Anterior cingulate cortex (tissue), 58 donors: Measurements from ENCODE around the gene NOL3.

ENCODE experiments used
- DNase-seq, 58 donors: peaks; one replicate each; lab custom pipeline; 2025; lab: John Stamatoyannopoulos, UW

Gene NOL3

DNA sequence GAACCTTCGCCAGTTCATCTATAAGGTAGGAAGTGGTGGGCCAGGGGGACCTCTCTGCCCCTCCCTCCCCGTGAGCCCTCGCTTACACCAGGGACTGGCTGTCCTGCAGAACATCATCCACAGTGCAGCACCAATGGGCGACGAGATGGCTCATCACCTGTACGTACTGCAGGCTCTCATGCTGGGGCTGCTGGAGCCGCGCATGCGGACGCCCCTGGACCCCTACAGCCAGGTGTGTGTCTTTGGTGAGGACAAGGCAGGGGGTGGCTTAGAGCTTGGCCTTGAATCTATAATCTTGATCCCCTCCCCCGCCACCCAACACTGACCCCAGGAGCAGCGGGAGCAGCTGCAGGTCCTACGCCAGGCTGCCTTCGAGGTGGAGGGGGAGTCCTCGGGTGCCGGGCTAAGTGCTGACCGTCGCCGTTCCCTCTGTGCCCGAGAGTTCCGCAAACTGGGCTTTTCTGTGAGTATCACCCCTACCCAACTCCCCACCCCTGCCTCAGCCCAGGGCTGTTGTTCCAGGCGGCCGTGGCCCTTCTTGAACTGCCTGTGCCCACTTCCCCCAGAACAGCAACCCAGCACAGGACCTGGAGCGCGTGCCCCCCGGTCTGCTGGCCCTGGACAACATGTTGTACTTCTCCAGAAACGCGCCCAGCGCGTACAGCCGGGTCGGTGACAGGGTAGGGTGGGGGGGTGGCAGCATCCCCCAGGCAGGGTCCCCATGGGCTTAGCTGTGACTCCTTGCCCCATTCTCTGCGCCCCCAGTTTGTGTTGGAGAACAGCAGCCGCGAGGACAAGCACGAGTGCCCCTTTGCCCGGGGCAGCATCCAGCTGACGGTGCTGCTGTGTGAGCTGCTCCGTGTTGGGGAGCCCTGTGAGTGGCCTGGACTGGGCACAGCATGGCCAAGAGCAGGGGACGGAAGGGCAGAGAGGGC lies 31.3 kb downstream of the NOL3 start:
- no peak for DNase-seq

GRCh38 chr16:67202426-67202825 lies 32.1 kb downstream of the NOL3 start:
- DNase-seq = no peak

- no peak for DNase-seq
These were observed 32.7 kb downstream of the NOL3 start for GRCh38 chr16:67202956-67203493.

- DNase-seq = no peak
These were observed 33.7 kb downstream of the NOL3 start for GRCh38 chr16:67204076-67204475.

- no peak for DNase-seq
These were observed 35.9 kb downstream of the NOL3 start for GRCh38 chr16:67206129-67206837.

DNA sequence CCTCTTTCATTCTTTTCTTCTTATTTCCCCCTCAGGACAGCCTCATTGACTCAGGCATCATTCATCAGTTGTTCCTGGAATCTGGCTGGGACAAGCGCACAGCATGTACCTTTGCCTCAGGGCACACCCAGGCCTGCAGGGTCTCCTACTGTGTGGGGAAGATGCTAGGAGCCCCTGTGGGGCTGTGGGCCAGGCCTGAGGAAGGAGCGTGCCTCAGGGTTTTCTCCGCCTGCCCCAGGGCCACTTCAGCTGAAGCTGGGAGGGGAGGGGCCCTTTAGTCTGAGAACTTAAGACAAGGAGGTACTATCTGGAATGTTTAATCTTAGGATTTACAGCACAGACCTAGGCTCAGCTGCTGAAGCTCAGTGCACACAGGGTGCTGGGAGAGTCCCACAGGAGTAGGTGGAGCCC lies 36.5 kb downstream of the NOL3 start:
- no peak for DNase-seq

GRCh38 chr16:67207249-67208091 lies 37.1 kb downstream of the NOL3 start:
- no peak for DNase-seq

- no peak for DNase-seq
These were observed 38.0 kb downstream of the NOL3 start for GRCh38 chr16:67208154-67208896.

DNA sequence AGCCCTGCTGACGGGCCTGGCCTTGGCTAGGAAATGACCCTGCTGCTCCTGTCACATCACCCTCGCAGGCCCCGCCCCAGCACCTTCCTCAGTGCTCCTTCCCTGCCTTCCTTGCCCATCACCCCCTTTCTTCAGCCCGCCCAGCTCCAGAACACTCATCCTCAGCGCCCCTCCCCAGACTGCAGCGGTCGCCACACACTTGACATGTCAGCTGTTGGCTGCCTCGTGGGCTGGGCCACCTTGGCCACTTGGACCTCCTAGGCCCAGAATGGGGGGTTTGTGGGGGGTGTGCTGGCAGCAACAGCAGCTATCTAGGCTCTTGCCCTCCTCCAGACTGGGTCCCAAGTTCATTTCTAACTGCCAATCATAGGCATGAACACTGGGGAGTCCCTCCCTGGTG lies 39.2 kb downstream of the NOL3 start:
- no peak for DNase-seq

DNA sequence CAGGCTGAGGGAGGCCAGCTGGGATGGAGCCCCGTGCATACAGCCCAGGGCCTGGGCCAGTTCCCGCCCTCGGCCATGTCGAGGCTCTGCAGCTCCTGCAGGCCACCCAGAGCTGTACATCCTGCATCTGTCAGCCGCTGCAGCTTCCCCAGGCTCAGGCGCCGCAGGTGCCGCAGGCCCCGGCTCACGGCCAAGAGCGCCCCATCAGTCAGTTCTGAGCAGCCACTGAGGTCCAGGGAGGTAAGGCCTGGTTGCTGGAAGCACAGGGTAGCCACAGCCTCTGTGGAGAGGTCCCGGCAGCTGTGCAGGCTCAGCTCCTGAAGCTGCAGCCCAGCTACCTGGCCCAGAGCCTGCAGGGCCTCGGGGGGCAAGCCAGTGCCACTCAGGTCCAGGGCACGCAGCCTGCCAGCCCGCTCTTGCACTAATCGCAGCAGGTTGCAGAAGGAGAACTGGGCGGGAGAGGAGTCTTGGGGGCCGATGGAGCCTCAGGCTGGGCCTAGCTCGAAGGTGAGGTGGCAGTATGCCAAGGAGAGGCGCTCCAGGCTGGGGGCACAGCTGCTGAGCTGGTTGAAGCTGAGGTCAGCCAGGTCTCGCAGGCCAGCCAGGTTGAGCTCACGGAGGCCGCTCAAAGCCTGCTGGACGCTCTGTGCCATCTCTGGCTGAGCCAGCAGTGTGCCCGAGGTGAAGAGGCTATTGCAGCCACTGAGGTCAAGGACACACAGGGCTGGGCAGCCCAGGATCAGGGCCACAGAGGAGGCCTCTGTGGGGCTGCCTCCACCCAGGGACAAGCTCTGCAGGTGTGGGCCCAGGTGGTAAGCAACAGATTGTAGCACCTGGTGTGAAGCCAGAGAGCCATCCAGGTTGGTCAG lies 40.0 kb downstream of the NOL3 start:
- no peak for DNase-seq

DNA sequence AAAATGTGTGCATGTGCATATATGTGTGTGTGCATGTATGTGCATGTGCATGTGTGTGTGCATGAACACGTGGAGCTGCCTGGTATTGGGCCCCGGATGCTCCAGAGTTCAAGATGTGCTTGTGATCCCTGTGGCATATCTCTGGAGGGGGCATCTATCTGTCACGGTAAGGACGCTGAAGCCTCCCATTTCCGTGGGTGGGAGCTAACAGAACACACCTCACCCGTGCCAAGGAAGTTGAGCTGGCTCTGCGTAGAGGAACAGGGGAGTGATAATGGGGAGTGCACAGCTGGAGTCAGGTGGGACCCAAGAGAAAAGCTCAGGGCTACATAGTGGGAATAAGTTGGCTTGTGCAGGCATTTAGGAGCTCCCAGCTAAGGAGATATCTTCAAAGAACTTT lies 41.3 kb downstream of the NOL3 start:
- no peak for DNase-seq

DNA sequence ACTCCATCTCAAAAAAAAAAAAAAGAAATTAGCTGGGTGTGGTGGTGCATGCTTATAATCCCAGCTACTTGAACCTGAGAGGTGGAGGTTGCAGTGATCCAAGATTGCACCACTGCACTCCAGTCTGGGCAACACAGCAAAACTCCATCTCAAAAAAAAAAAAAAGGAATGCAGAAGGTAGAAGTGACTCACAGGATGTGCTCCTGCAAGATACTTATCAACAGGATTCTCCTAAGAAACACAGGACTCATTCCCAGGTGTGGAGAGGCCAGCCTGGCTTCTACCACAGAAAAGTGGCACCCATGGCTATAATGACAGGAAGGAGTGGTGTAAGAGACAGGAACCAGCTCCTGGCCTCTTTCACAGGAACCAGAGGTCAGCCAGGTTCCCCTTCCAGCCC lies 42.4 kb downstream of the NOL3 start:
- no peak for DNase-seq

DNA sequence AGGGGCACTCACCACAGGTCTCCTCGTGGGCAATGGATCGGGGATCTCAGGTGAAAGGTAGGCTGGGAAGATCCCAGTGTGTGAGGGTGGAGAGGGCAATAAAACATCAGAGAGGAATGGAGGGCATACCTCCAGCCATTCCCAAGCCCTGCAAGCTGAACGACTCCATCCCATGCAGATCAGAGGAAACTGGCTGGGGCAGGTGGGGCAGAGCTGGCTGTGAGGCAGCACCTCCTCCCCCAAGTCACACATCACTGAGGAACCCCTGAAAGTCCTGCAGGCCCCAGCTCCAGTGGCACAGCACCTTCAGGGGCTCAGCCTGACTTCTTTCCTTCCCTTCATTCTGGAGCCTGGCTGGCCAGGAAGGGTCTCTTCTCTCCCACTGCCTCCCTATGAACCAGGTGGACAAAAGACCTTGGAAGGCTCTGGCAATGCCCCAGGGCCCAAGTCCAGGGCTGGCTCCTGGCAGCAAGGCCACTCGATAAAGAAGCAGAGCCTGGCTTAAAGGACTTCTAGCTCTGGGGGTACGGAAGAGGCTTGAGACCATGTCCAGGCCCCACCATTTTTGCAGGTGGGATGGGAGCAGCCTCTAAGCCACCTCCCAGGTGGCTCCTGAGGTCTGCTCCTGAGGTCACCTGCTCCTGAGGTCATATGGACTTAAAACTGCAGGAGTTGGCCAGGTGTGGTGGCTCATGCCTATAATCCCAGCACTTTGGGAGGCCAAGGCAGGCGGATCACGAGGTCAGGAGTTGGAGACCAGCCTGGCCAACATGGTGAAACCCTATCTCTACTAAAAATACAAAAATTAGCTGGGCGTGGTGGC lies 43.1 kb downstream of the NOL3 start:
- DNase-seq = no peak

- DNase-seq = no peak
These were observed 45.4 kb downstream of the NOL3 start for GRCh38 chr16:67215706-67216105.

DNA sequence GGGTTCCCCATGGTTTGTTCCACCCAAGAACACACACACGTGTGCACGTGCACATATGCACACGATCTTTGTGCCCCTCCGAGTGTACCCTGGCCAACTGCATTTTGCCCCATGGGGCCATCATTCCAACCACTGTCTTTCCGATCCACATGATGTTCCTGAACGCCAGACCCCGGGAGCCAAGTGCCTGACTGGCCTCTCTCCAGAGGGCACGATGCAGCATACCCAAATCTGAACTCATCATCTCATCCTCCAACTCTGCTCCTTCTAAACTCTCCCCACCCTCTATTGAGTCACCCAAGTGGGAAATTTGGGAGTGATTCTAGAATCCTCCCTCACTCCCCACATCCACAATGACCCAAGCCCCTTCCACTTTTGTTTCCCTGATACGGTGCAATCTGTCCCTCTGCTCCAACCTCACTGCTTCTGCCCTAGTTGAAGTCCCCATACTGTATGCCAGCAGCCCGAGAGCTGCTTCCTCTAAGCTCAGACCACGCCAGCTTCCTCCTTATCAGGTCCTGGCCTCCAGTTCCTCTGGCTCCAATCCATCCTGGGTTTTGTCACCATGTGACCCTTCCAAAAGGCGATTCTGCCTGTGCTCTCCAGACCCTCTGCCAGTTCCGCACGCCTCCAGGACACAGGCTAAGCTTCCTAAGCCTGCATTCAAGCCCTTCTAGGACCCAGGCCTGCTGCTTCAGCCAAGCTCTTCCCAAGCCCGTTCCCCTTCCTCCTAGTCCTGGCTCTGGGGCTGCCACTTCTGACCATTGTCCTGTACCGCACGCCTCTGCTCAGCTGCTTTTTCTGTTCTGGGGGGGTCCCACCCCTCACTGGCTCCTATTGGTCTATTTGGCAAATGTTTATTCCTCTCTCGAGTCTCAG lies 46.5 kb downstream of the NOL3 start:
- peak in 2 of 58 donors; percentile 5 to 22 for DNase-seq

DNA sequence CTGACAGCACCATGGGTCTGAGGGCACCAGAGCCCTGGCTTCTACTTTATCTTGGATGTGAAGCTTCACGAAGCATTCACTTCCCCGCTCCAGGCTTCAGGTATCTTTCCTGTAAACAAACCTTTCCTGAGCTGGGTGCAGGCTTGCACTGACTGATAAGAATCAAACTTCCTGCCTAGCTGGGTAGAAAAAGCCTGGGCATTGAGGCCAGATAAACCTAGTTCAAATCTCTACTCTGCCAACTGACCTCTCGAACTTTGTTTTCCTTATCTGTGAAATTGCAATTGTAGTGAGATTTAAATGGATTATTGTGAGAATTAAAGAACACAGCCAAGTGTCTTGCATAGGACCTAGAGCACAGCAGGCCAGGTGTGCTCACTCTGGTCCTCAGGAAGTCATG lies 53.7 kb downstream of the NOL3 start:
- no peak for DNase-seq
